Mammary epithelial cell (primary cell): ENCODE data around the gene TMEM9.

Source experiments
- EZH2 ChIP-seq: IDR thresholded peaks from 2 replicates; pipeline ENCODE4 v1.6.1; 2012; ENCODE audit warnings: low read length, inconsistent platforms, borderline replicate concordance
- TF ChIP-seq, protein P1 (sequence below), 2 donors: IDR thresholded peaks in 1 of 2; conservative IDR thresholded peaks in 1 of 2; 2 replicates each; pipeline ENCODE4 v1.5.1; 2011 to 2012; ENCODE audit warnings: inconsistent platforms in 2 of 2, low read length in 2 of 2, mild to moderate bottlenecking in 2 of 2, control low read depth in 1 of 2, low read depth in 1 of 2; ENCODE audit not compliant: insufficient read depth in 1 of 2; ENCODE audit errors: extremely low read depth in 1 of 2

DNA sequence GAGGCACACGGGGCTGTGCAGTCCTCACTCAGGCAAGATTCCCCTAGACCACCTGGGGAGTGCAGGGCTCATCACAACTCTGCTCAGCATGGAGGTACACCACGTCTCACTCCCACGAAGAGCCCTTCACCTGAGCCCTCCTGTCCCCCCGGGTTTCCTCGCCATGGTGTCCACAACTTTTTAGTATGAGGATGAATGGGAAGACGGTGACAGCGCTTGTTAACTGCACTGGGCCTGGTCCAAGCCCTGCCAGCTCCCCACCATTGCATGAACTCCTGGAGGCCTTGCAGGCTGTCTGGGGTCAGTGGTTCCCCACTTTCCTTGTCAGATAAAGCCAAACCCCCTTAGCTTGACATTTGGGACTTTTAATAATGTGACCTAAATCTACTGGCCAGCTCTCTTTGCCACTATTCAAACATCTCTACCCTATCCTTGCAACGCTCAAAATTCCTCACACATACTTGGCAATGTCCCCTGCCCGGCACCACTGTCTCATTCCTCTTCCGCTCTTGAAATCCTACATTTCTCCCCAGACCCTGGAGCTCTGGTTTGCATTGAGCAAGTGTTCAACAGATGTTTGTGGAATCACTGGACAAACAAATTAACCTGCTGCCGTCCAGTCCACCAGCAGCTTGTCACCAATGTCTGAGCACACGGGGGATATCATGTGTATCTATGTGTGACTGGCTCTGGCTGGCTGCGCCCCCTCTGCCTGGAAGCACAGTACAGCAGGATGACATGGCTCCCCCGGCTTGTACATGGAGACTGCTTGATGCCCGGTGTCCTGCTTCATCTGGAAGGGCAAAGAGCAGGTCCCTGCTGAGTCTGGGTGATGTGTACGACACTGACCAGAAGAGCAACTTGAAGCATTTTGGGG lies 11.2 kb downstream of the TMEM9 start:
- TF ChIP-seq, protein P1, sequence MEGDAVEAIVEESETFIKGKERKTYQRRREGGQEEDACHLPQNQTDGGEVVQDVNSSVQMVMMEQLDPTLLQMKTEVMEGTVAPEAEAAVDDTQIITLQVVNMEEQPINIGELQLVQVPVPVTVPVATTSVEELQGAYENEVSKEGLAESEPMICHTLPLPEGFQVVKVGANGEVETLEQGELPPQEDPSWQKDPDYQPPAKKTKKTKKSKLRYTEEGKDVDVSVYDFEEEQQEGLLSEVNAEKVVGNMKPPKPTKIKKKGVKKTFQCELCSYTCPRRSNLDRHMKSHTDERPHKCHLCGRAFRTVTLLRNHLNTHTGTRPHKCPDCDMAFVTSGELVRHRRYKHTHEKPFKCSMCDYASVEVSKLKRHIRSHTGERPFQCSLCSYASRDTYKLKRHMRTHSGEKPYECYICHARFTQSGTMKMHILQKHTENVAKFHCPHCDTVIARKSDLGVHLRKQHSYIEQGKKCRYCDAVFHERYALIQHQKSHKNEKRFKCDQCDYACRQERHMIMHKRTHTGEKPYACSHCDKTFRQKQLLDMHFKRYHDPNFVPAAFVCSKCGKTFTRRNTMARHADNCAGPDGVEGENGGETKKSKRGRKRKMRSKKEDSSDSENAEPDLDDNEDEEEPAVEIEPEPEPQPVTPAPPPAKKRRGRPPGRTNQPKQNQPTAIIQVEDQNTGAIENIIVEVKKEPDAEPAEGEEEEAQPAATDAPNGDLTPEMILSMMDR (conservative IDR thresholded peaks at IDR 0.05 in 1 of 2, IDR thresholded peaks at IDR 0.05 in 1 of 2; ENCODE audit: extremely low read depth in 1 of 2, insufficient read depth in 1 of 2, low read depth in 1 of 2, low read length in 2 of 2) = no peak
- TF ChIP-seq EZH2 = no peak
